Measurements from ENCODE around the gene CKS1B.

DNA sequence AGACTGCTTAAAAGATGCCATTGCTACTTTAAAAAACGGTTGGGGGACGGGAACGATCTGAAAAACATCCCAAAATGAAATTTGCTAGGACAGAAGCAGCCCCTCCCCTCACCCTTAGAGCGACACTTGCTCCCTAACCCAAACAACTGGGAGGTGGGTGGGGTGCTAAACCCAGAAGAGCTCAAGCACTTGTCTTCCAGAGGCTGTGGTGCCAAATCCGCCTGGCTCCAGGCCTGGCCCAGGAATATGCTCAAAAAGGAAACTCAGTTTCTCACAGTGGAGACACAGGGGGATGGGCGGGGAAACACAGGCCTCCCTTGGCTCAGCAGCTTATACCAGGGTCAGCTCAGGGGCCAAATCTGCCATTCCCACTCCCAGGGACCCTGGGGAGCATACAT is 17.9 kb upstream of the CKS1B start:
- TF ChIP-seq, protein P1, sequence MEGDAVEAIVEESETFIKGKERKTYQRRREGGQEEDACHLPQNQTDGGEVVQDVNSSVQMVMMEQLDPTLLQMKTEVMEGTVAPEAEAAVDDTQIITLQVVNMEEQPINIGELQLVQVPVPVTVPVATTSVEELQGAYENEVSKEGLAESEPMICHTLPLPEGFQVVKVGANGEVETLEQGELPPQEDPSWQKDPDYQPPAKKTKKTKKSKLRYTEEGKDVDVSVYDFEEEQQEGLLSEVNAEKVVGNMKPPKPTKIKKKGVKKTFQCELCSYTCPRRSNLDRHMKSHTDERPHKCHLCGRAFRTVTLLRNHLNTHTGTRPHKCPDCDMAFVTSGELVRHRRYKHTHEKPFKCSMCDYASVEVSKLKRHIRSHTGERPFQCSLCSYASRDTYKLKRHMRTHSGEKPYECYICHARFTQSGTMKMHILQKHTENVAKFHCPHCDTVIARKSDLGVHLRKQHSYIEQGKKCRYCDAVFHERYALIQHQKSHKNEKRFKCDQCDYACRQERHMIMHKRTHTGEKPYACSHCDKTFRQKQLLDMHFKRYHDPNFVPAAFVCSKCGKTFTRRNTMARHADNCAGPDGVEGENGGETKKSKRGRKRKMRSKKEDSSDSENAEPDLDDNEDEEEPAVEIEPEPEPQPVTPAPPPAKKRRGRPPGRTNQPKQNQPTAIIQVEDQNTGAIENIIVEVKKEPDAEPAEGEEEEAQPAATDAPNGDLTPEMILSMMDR (conservative IDR thresholded peaks at IDR 0.05 in 1 of 2, IDR thresholded peaks at IDR 0.05 in 1 of 2; ENCODE audit: extremely low read depth in 1 of 2, insufficient read depth in 1 of 2, low read depth in 1 of 2, low read length in 2 of 2): no peak
- no peak for TF ChIP-seq EZH2 (IDR thresholded peaks at IDR 0.05; ENCODE audit: borderline replicate concordance, low read length)

Data from mammary epithelial cell (primary cell).